Heart left ventricle (tissue), 16 donors: Measurements from ENCODE around the gene RNF31. TPM values are rescaled to one million over a fixed set of nuclear protein-coding genes. Genes with fewer than 3 reads are reported as not detected.

ENCODE experiments used
- ATAC-seq, 4 donors: fragments of 200-7000 bp; cut with Tn5 transposase; one replicate each; pipeline ENCODE4 v1.9.1; 2020 to 2022; ENCODE audit warnings: moderate library complexity in 4 of 4, mild to moderate bottlenecking in 3 of 4, moderate number of reproducible peaks in 1 of 4
- DNase-seq, 5 donors: peaks; one replicate each; pipeline ENCODE4 v3.0.0-alpha.2; 2020
- H3K27ac ChIP-seq, 12 donors: fragments of 200-600 bp; sonication (generic) in 4 of 12; one replicate each; pipeline versions ENCODE4 v1.5.0 to v1.8.0; 2016 to 2022; ENCODE audit warnings: mild to moderate bottlenecking in 2 of 12
- H3K27me3 ChIP-seq, 9 donors: fragments of 200-600 bp; sonication (generic) in 2 of 9; one replicate each; pipeline versions ENCODE4 v1.5.1 to v1.8.0; 2016 to 2022; ENCODE audit warnings: mild to moderate bottlenecking in 3 of 9
- H3K36me3 ChIP-seq, 9 donors: fragments of 200-600 bp; sonication (generic) in 2 of 9; one replicate each; pipeline versions ENCODE4 v1.5.0 to v1.8.0; 2018 to 2022; ENCODE audit warnings: mild to moderate bottlenecking in 2 of 9
- H3K4me1 ChIP-seq, 12 donors: fragments of 200-600 bp; sonication (generic) in 4 of 12; one replicate each; pipeline versions ENCODE4 v1.5.0 to v1.8.0; 2016 to 2022; ENCODE audit warnings: mild to moderate bottlenecking in 3 of 12
- H3K4me3 ChIP-seq, 12 donors: fragments of 200-600 bp; sonication (generic) in 4 of 12; one replicate each; pipeline versions ENCODE4 v1.5.0 to v1.8.0; 2017 to 2022; ENCODE audit warnings: mild to moderate bottlenecking in 9 of 12, moderate library complexity in 4 of 12
- H3K9me3 ChIP-seq, 12 donors: fragments of 200-600 bp; sonication (generic) in 4 of 12; one replicate each; pipeline versions ENCODE4 v1.5.0 to v1.8.0; 2016 to 2022; ENCODE audit warnings: mild to moderate bottlenecking in 1 of 12
- POLR2A ChIP-seq, 2 donors: fragments of 450-650 bp; IDR thresholded peaks; one replicate each; pipeline ENCODE4 v1.6.1; 2017; ENCODE audit warnings: antibody characterized with exemption in 2 of 2, mild to moderate bottlenecking in 2 of 2, moderate library complexity in 2 of 2
- WGBS, 4 donors: extraction: QIAGEN DNeasy Blood & Tissue Kit in 2 of 4; methylation state at CpG; one replicate each; pipeline versions ENCODE4 v1.1.5 to v1.1.7; 2013 to 2018; 5-methylcytosine and 5-hydroxymethylcytosine counted together
- intact Hi-C, 10 donors: fragments of 100-400 bp; cut with DNase I; formaldehyde crosslinking; loops; one replicate each; pipeline versions ENCODE4 v1.11.1 to v1.14.2; 2022
- polyA plus RNA-seq, 2 donors: library from polyadenylated mRNA; stranded (reverse); fragments of 200-250 nt; gene quantifications; one replicate each; pipeline ENCODE4 v1.2.3, GENCODE V29; 2013
- total RNA-seq, 9 donors: library from RNA; depleted of rRNA in 2 of 9; stranded (reverse); fragments of >200 nt in 2 of 9; fragmentation: NEBNext Ultra II Directional in 3 of 9; extraction: Animal tissue kit (Norgen Biotek cat#: 25700) in 3 of 9; gene quantifications; one replicate each; pipeline versions ENCODE4 v1.1.0 to v1.2.4, GENCODE V29; 2016 to 2023
- TF ChIP-seq, protein P1 (sequence below), 12 donors: fragments of 200-600 bp; sonication (generic) in 4 of 12; IDR thresholded peaks; one replicate each; pipeline versions ENCODE4 v1.5.0 to v1.8.0; 2018 to 2022; ENCODE audit warnings: antibody characterized with exemption in 12 of 12, mild to moderate bottlenecking in 5 of 12
- donor health status: ischemic (EF 13 %, LVEDD 7.1; RV severe dilation, severe dysfunction).
- donor health status: healthy with polysubstance abuse.
- donor health status: DM: no; HTN: yes; CAD: no.
- donor health status: DM: no; HTN: no; CAD: no.
- donor health status: ischemic (EF 25% LVEDD 6.9; RV normal size, moderate dysfunction).
- donor health status: ischemic (EF 25% LVEDD 5.7; RV mildly dilated, moderate dysfunction).
- donor health status: healthy.
- donor health status: DM: yes; HTN: yes; CAD: no.
- donor health status: ischemic (EF 35%, LVEDD 5.7; RV mildly dilated, moderate dysfunction).
- donor health status: nonischemic (EF 11% LVEDD 7.7; RV severe dilation, severe dysfunction).
- donor health status: DM: yes; HTN: yes; CAD: no.
- donor health status: PGD.
- donor health status: ischemic (EF 29% LVEDD 5.4; RV normal size, mild dysfunction).
- donor health status: nonischemic (EF 23%, LVEDD 6.1; RV moderate dilation, normal function).

The RNF31 gene
- total and polyA plus RNA-seq, 11 donors: 31.6 to 54.2 (median 36.6) TPM

DNA sequence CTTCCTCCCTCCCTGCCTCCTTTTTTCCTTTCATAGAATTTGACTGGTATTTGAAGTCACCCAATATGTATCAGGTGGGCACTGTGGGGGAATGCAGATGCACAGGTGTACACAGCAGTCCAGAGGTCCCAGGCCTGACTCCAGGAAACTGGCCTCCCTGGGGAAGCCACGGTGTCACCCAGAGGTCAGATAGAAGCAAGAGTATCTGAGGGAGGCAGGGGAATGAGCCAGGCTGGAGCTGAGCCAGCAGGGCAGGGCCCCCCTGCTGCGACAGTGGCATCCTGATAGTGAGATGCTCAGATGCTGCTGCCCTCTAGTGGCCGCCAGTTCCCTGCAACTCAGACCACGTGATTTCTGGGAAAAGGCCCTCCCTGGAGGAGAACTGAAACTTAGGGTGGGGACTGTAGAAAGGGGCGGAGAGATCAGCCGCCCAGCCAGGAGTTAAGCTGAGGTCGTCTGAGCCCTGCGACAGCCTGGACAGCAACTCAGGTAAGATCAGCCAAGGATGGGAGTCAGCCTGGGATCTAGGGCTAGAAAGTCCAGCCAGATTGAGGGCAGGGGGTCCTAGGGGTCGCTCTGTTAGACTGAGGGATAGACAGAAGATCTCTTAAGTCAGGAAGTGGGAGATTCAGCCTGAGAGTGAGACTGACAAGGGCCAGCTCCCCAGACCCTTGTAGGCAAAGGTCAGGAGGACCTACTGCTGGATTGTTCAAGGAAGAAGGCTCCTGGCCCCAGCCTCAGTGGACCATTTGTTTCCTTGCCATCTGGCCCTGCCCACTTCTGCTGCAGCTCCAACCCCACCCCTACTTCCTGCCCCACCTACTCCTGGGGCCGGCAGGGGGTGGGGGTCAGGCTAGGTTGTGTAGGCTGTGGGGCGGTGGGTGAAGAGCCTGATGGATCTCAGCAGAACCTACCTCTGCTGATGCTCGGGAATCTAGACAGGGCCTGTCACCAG, 13.8 kb downstream of the RNF31 start, which contains the start of gene IRF9:
Gene IRF9, plus strand, starts transcription at position 416 of the 955 bp plus-strand sequence. CDS start 880 bp downstream, outside the sequence.
- peaks cover 5 to 90% (median 76%) of the 10 kb centered on the region in 9 donors for H3K36me3 ChIP-seq
- peaks cover 0 to 54% (median 22%) of the 10 kb centered on the region in 12 donors for H3K4me1 ChIP-seq
- intact Hi-C loops: loop anchor here in 6 of 10 donors (1.0 to 10.0 kb wide), 8 partner anchors 14 to 146 kb away; partner anchors contain the start of genes DCAF11 (in 3 of the 6), NRL (in 3 of the 6), IPO4 (in 1 of the 6) and RNF31 (in 1 of the 6)

DNA sequence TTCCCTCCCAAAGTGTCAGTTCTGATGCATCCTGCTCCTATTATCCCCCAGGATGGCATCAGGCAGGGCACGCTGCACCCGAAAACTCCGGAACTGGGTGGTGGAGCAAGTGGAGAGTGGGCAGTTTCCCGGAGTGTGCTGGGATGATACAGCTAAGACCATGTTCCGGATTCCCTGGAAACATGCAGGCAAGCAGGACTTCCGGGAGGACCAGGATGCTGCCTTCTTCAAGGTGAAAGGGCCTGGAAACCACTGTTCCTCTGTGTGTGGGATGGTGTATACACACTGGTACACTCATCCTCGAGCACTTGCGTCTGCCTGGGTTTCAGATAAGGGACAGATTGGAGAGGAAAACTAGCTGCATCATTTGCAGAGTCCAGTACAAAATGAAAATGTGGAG, 14.8 kb downstream of the RNF31 start:
- peak overlapping the region; percentile 82 to 100 (median 97) for H3K27ac ChIP-seq
- peaks cover 5 to 90% (median 76%) of the 10 kb centered on the region in 9 donors for H3K36me3 ChIP-seq
- H3K4me1 ChIP-seq: peaks cover 0 to 64% (median 22%) of the 10 kb centered on the region in 12 donors
- no peaks in the 10 kb centered on the region for H3K9me3 ChIP-seq
- no peaks in the 10 kb centered on the region for H3K27me3 ChIP-seq
- intact Hi-C loops: loop anchor here in 3 of 10 donors (5.0 to 10.0 kb wide), 3 partner anchors 55 to 147 kb away; no protein-coding TSS in a partner anchor
- peak overlapping the region; percentile 36 to 85 (median 72) for H3K4me3 ChIP-seq
- WGBS, 4 donors: 33 to 47% (median 38%) methylated on average over 8 of the region's 8 CpGs
- DNase-seq: peak in 2 of 5 donors; percentile 18 to 42
- TF ChIP-seq, protein P1, sequence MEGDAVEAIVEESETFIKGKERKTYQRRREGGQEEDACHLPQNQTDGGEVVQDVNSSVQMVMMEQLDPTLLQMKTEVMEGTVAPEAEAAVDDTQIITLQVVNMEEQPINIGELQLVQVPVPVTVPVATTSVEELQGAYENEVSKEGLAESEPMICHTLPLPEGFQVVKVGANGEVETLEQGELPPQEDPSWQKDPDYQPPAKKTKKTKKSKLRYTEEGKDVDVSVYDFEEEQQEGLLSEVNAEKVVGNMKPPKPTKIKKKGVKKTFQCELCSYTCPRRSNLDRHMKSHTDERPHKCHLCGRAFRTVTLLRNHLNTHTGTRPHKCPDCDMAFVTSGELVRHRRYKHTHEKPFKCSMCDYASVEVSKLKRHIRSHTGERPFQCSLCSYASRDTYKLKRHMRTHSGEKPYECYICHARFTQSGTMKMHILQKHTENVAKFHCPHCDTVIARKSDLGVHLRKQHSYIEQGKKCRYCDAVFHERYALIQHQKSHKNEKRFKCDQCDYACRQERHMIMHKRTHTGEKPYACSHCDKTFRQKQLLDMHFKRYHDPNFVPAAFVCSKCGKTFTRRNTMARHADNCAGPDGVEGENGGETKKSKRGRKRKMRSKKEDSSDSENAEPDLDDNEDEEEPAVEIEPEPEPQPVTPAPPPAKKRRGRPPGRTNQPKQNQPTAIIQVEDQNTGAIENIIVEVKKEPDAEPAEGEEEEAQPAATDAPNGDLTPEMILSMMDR (IDR thresholded peaks at IDR 0.05): no peak
- TF ChIP-seq POLR2A (IDR thresholded peaks at IDR 0.05): no peak
- ATAC-seq: peak in 2 of 4 donors; percentile 5 to 11

More for the DNA sequence above, 13.8 kb downstream of the RNF31 start, which contains the start of gene IRF9:
- H3K27ac ChIP-seq: peak within 1 kb of the TSS; percentile 82 to 100 (median 97)
- H3K27me3 ChIP-seq: no peaks in the 10 kb centered on the region
- DNase-seq (peak; percentile 95 to 97 (median 96)), ATAC-seq (peak; percentile 88 to 95 (median 94))
- H3K4me3 ChIP-seq: peak within 1 kb of the TSS; percentile 36 to 85 (median 72)
- TF ChIP-seq, protein P1 (IDR thresholded peaks at IDR 0.05): peak; percentile 86 to 98 (median 93)
- TF ChIP-seq POLR2A (IDR thresholded peaks at IDR 0.05): peak in 1 of 2 donors; percentile 59
- H3K9me3 ChIP-seq: no peaks in the 10 kb centered on the region
- WGBS, 4 donors: 0 to 4% (median 2%) methylated on average over 11 to 12 of the region's 12 CpGs

DNA sequence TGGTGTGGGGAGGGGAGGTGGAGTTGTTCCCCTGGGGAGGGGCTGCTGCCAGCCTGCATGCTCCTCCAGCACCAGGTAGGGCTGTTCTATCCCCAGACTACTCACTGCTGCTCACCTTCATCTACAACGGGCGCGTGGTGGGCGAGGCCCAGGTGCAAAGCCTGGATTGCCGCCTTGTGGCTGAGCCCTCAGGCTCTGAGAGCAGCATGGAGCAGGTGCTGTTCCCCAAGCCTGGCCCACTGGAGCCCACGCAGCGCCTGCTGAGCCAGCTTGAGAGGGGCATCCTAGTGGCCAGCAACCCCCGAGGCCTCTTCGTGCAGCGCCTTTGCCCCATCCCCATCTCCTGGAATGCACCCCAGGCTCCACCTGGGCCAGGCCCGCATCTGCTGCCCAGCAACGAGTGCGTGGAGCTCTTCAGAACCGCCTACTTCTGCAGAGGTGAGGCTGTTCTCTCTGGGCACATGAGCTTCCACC, 17.3 kb downstream of the RNF31 start:
- Histone ChIP-seq H3K36me3 (peaks cover 2 to 91% (median 79%) of the 10 kb centered on the region in 9 donors), H3K27ac (no peak overlapping the region), H3K4me3 (no peak overlapping the region), H3K9me3 (no peaks in the 10 kb centered on the region), H3K27me3 (no peaks in the 10 kb centered on the region), H3K4me1 (peaks cover 0 to 74% (median 22%) of the 10 kb centered on the region in 12 donors)
- intact Hi-C loops: loop anchor here in 3 of 10 donors (5.0 to 10.0 kb wide), 3 partner anchors 57 to 150 kb away; no protein-coding TSS in a partner anchor
- DNase-seq (peak in 2 of 5 donors; percentile 27 to 52), ATAC-seq (no peak)
- 82 to 96% (median 95%) methylated on average over 5 to 14 of the region's 14 CpGs for WGBS, 4 donors
- TF ChIP-seq POLR2A (IDR thresholded peaks at IDR 0.05): no peak
- TF ChIP-seq, protein P1 (IDR thresholded peaks at IDR 0.05): no peak
